HG02884 (cell line): ENCODE data around the gene KL.

Experiments used
- ATAC-seq: cut with Tn5 transposase; IDR thresholded peaks from one replicate; pipeline ENCODE4 v1.9.1; 2021; ENCODE audit warnings: mild to moderate bottlenecking, moderate library complexity; ENCODE audit not compliant: unreplicated experiment

The KL gene

GRCh38 chr13:33109271-33109697 is 93.1 kb downstream of the KL start:
- no peak for ATAC-seq

GRCh38 chr13:33109801-33110200 is 93.6 kb downstream of the KL start:
- no peak for ATAC-seq

GRCh38 chr13:33110386-33110712 is 94.1 kb downstream of the KL start:
- no peak for ATAC-seq

- no peak for ATAC-seq
These were observed 94.6 kb downstream of the KL start for GRCh38 chr13:33110713-33111413.

- ATAC-seq = no peak
These were observed 95.3 kb downstream of the KL start for GRCh38 chr13:33111414-33112110.

- no peak for ATAC-seq
These were observed 96.5 kb downstream of the KL start for GRCh38 chr13:33112766-33113165.

- no peak for ATAC-seq
These were observed 97.9 kb downstream of the KL start for GRCh38 chr13:33114146-33114545.

GRCh38 chr13:33115274-33115673 is 99.1 kb downstream of the KL start:
- ATAC-seq = no peak
